Progenitor cell of endocrine pancreas (in vitro differentiated cells): Measurements from ENCODE around the gene PTGIS. TPM values are rescaled to one million over a fixed set of nuclear protein-coding genes. Genes with fewer than 3 reads are reported as not detected.

ENCODE experiments used
- DNase-seq: peaks from one replicate; pipeline ENCODE4 v3.0.0; 2021; ENCODE audit warnings: low spot score; ENCODE audit not compliant: unreplicated experiment
- H3K27ac Mint-ChIP-seq: 2 replicates; pipeline ENCODE4 v1.8.0; 2021; ENCODE audit warnings: mild to moderate bottlenecking, moderate library complexity, mixed read lengths
- H3K27me3 Mint-ChIP-seq: 2 replicates; pipeline ENCODE4 v1.8.0; 2021; ENCODE audit warnings: mixed read lengths
- H3K36me3 Mint-ChIP-seq: 2 replicates; pipeline ENCODE4 v1.8.0; 2022; ENCODE audit warnings: mixed read lengths; ENCODE audit not compliant: insufficient read depth
- H3K4me1 Mint-ChIP-seq: 2 replicates; pipeline ENCODE4 v1.8.0; 2021; ENCODE audit warnings: low read depth, mixed read lengths
- H3K4me3 Mint-ChIP-seq: 2 replicates; pipeline ENCODE4 v1.8.0; 2021; ENCODE audit warnings: low read depth, mild to moderate bottlenecking, moderate library complexity, mixed read lengths
- H3K9me3 Mint-ChIP-seq: 2 replicates; pipeline ENCODE4 v1.8.0; 2021; ENCODE audit warnings: low read depth, mixed read lengths
- CTCF ChIP-seq: fragments of 200-600 bp; sonication (generic); IDR thresholded peaks from one replicate; pipeline ENCODE4 v1.5.0; 2021; ENCODE audit warnings: antibody characterized with exemption, mild to moderate bottlenecking; ENCODE audit not compliant: unreplicated experiment
- total RNA-seq: library from RNA; stranded (reverse); gene quantifications from 2 replicates; pipeline ENCODE4 v1.2.1, GENCODE V29; 2021

PTGIS gene
- total RNA-seq, 1 donor from 2014 or later, result 19.3 TPM

- H3K4me1 Mint-ChIP-seq, result peaks cover 11% of the 10 kb centered on the region
- TF ChIP-seq CTCF, result no peak
- H3K27me3 Mint-ChIP-seq, result no peaks in the 10 kb centered on the region
- no peaks in the 10 kb centered on the region for H3K9me3 Mint-ChIP-seq
- no peak overlapping the region for H3K27ac Mint-ChIP-seq
- H3K4me3 Mint-ChIP-seq, result no peak overlapping the region
- H3K36me3 Mint-ChIP-seq, result no peaks in the 10 kb centered on the region
- no peak for DNase-seq
Observed at GRCh38 chr20:49597825-49598395, 30.0 kb upstream of the PTGIS start.

DNA sequence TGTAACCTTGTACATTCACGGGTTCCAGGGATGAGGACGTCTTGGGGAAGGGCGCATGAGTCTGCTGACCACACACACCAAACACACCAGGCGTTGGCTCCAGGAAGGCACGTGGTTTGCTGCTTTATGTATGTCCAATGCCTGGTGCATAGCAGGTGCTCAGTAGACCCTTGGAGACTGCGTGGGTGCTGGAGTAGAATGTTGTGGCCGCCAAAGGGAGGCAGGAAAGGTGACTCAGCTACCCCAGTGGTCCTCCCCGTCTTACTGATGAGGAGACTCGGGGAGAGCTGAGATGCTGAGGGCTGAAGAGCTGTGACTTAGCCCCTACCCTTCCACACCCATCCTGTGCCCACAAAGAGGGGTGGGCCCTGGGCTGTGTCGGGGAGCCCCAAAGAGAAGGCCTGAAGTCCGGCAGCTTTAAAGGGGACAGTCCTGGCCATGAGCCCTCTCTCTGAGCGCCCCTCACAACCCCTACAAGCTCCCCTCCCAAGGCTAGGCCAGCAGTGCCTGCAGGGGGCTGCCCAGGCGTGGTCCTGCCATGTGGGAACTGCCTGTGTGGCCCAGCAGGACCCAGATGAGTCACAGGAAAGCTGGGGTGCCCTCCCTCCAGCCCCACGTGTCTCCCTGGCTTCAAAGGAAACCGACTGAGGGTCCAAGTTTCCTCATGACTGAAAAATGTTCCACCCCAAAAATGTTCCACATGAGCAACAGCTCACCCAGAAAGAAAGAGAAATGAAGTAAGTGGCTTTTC is 28.0 kb upstream of the PTGIS start:
- Mint-ChIP-seq H3K9me3 (no peaks in the 10 kb centered on the region), H3K27ac (no peak overlapping the region), H3K36me3 (no peaks in the 10 kb centered on the region), H3K4me1 (peaks cover 14% of the 10 kb centered on the region), H3K27me3 (peaks cover 4% of the 10 kb centered on the region), H3K4me3 (no peak overlapping the region)
- DNase-seq, result no peak
- no peak for TF ChIP-seq CTCF

- Mint-ChIP-seq H3K27ac (no peak overlapping the region), H3K4me3 (no peak overlapping the region), H3K27me3 (peaks cover 6% of the 10 kb centered on the region), H3K9me3 (no peaks in the 10 kb centered on the region), H3K36me3 (no peaks in the 10 kb centered on the region), H3K4me1 (peaks cover 13% of the 10 kb centered on the region)
- no peak for DNase-seq
- TF ChIP-seq CTCF, result no peak
Observed at GRCh38 chr20:49595346-49595745, 27.4 kb upstream of the PTGIS start.

DNA sequence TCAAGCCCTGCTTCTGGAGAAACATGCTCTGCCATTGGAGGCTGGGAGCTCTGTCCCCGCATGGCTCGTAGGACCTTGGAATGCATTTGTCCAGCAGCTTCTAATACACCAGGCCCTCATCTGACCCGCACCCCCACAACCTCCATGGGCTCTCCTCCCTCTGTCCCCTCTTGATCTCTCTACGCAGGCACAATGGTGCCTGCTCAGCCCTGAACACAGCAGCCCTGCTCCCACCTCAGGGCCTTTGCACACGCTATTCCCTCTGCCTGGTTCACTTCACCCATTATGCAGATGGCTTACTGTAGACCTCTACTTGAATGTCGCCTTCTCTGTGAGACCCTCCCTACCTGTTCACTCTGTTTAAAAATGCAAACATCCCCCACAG is 27.0 kb upstream of the PTGIS start:
- H3K27ac Mint-ChIP-seq, result no peak overlapping the region
- H3K27me3 Mint-ChIP-seq, result peaks cover 10% of the 10 kb centered on the region
- no peak for TF ChIP-seq CTCF
- H3K9me3 Mint-ChIP-seq, result no peaks in the 10 kb centered on the region
- no peaks in the 10 kb centered on the region for H3K36me3 Mint-ChIP-seq
- H3K4me3 Mint-ChIP-seq, result no peak overlapping the region
- no peak for DNase-seq
- peaks cover 13% of the 10 kb centered on the region for H3K4me1 Mint-ChIP-seq

GRCh38 chr20:49594143-49594930 is 26.4 kb upstream of the PTGIS start:
- H3K36me3 Mint-ChIP-seq, result no peaks in the 10 kb centered on the region
- H3K4me3 Mint-ChIP-seq, result no peak overlapping the region
- H3K4me1 Mint-ChIP-seq, result peaks cover 13% of the 10 kb centered on the region
- no peak for TF ChIP-seq CTCF
- no peaks in the 10 kb centered on the region for H3K9me3 Mint-ChIP-seq
- DNase-seq, result no peak
- H3K27ac Mint-ChIP-seq, result no peak overlapping the region
- H3K27me3 Mint-ChIP-seq, result peaks cover 12% of the 10 kb centered on the region
